HCT116 (cell line): Measurements from ENCODE around the gene IQCH. TPM values are rescaled to one million over a fixed set of nuclear protein-coding genes. Genes with fewer than 3 reads are reported as not detected.

Source experiments
- ATAC-seq: fragments of 200-7000 bp; cut with Tn5 transposase; 2 replicates; pipeline ENCODE4 v1.9.1; 2020; ENCODE audit warnings: mild to moderate bottlenecking, moderate library complexity
- BruUV-seq: library from RNA; stranded (reverse); fragments of 400-500 nt; replicated peaks from 2 replicates; lab custom pipeline; 2021; lab: Mats Ljungman, UMichigan
- CTCF ChIA-PET: fragments of 300-600 bp; sonication (Branson Sonifier 250); formaldehyde crosslinking; loops from one replicate; lab custom pipeline; 2021; ENCODE audit warnings: antibody characterized with exemption; lab: Charles Lee
- POLR2A ChIA-PET: fragments of 300-600, 350-600 bp; sonication (Branson Sonifier 250); formaldehyde crosslinking; loops from one replicate; lab custom pipeline; 2021; ENCODE audit warnings: antibody characterized with exemption; lab: Charles Lee
- RAD21 ChIA-PET, 2 experiments: fragments of 300-600 bp; sonication (Branson Sonifier 250); formaldehyde crosslinking; loops; one replicate each; lab custom pipeline; 2023; ENCODE audit warnings: low total read pairs in 2 of 2; ENCODE audit not compliant: uncharacterized antibody in 2 of 2, unreplicated experiment in 2 of 2, low non-redundant PET in 1 of 2; lab: Charles Lee
- DNase-seq: peaks from one replicate; pipeline ENCODE4 v3.0.0-alpha.2; 2010; ENCODE audit warnings: low read depth, low spot score
- H2AFZ ChIP-seq: fragments of 200-600 bp; shearing (Covaris generic), sonication (generic); 2 replicates; pipeline ENCODE4 v1.6.1; 2017; ENCODE audit warnings: low read depth, mixed run types, mixed read lengths, antibody characterized with exemption, low read length; ENCODE audit not compliant: poor library complexity, severe bottlenecking
- H3K27ac ChIP-seq: 2 replicates; pipeline ENCODE4 v1.5.1; 2012; ENCODE audit warnings: low read depth, low read length
- H3K27me3 ChIP-seq: fragments of 200-600 bp; sonication (generic); 2 replicates; pipeline ENCODE4 v1.6.1; 2016; ENCODE audit warnings: mixed run types, low read length, mixed read lengths; ENCODE audit not compliant: insufficient read depth
- H3K36me3 ChIP-seq, 2 experiments: fragments of 200-500 bp in 1 of 2; fragments of 200-600 bp in 1 of 2; sonication (Bioruptor generic) in 1 of 2; sonication (generic) in 1 of 2; 2 replicates each; pipeline versions ENCODE4 v1.5.1 to v1.6.1; 2014 to 2016; ENCODE audit warnings: low read length in 2 of 2, inconsistent platforms in 1 of 2, mixed read lengths in 1 of 2, mixed run types in 1 of 2; ENCODE audit not compliant: insufficient read depth in 2 of 2, control insufficient read depth in 1 of 2
- H3K4me1 ChIP-seq, 2 experiments: fragments of 200-600 bp in 1 of 2; sonication (generic) in 1 of 2; 2 replicates each; pipeline versions ENCODE4 v1.5.1 to v1.6.1; 2012 to 2017; ENCODE audit warnings: low read length in 2 of 2, inconsistent platforms in 1 of 2, mild to moderate bottlenecking in 1 of 2, mixed read lengths in 1 of 2, mixed run types in 1 of 2, moderate library complexity in 1 of 2; ENCODE audit not compliant: insufficient read depth in 2 of 2, control insufficient read depth in 1 of 2
- H3K4me2 ChIP-seq: fragments of 200-600 bp; sonication (generic); 2 replicates; pipeline ENCODE4 v1.6.1; 2017; ENCODE audit warnings: mixed run types, low read length, mixed read lengths
- H3K4me3 ChIP-seq, 2 experiments: fragments of 200-600 bp in 1 of 2; sonication (generic) in 1 of 2; replicated peaks in 1 of 2; 2 replicates each; pipeline ENCODE4 v1.5.1; 2011 to 2016; ENCODE audit warnings: low read length in 2 of 2, control low read depth in 1 of 2, low read depth in 1 of 2, mild to moderate bottlenecking in 1 of 2, mixed read lengths in 1 of 2, mixed run types in 1 of 2
- H3K79me2 ChIP-seq: fragments of 200-600 bp; sonication (generic); 2 replicates; pipeline ENCODE4 v1.6.1; 2017; ENCODE audit warnings: mild to moderate bottlenecking, mixed run types, low read length, moderate library complexity, mixed read lengths; ENCODE audit not compliant: insufficient read depth
- H3K9ac ChIP-seq: fragments of 200-600 bp; sonication (generic); 2 replicates; pipeline ENCODE4 v1.6.1; 2016; ENCODE audit warnings: low read length, mixed read lengths
- H3K9me2 ChIP-seq: fragments of 200-600 bp; sonication (generic), shearing (Covaris generic); 2 replicates; pipeline ENCODE4 v1.6.1; 2017; ENCODE audit warnings: mixed run types, mild to moderate bottlenecking, moderate library complexity; ENCODE audit not compliant: insufficient read depth
- H3K9me3 ChIP-seq, 2 experiments: fragments of 200-500 bp in 1 of 2; fragments of 200-600 bp in 1 of 2; sonication (Bioruptor generic) in 1 of 2; sonication (generic) in 1 of 2; 2 replicates each; pipeline ENCODE4 v1.6.1; 2014 to 2017; ENCODE audit warnings: low read length in 2 of 2, mixed read lengths in 2 of 2, inconsistent platforms in 1 of 2, low read depth in 1 of 2, mild to moderate bottlenecking in 1 of 2, mixed run types in 1 of 2, moderate library complexity in 1 of 2; ENCODE audit not compliant: control insufficient read depth in 1 of 2, insufficient read depth in 1 of 2
- H4K20me1 ChIP-seq: fragments of 200-600 bp; sonication (generic), shearing (Covaris generic); 2 replicates; pipeline ENCODE4 v1.6.1; 2017; ENCODE audit warnings: mixed run types, mild to moderate bottlenecking, moderate library complexity; ENCODE audit not compliant: insufficient read depth
- CBX3 ChIP-seq: IDR thresholded peaks from 2 replicates; pipeline ENCODE4 v1.6.1; 2012; ENCODE audit warnings: low read depth
- CEBPB ChIP-seq: IDR thresholded peaks from 2 replicates; pipeline ENCODE4 v1.6.1; 2012; ENCODE audit warnings: low read depth
- POLR2AphosphoS5 ChIP-seq: IDR thresholded peaks from 2 replicates; pipeline ENCODE4 v1.6.1; 2011; ENCODE audit warnings: mild to moderate bottlenecking, low read depth, low read length, moderate library complexity
- REST ChIP-seq: IDR thresholded peaks from 2 replicates; pipeline ENCODE4 v1.6.1; 2012; ENCODE audit warnings: low read depth
- YY1 ChIP-seq: IDR thresholded peaks from 2 replicates; pipeline ENCODE4 v1.6.1; 2011; ENCODE audit warnings: low read length, low read depth, moderate library complexity, mild to moderate bottlenecking; ENCODE audit not compliant: insufficient replicate concordance; ENCODE audit errors: extremely low read depth
- ZBTB33 ChIP-seq: IDR thresholded peaks from 2 replicates; pipeline ENCODE4 v1.6.1; 2011; ENCODE audit warnings: mild to moderate bottlenecking, low read length, moderate library complexity; ENCODE audit not compliant: insufficient replicate concordance; ENCODE audit errors: extremely low read depth
- ZNF274 ChIP-seq: fragments of 200-500 bp; sonication (Bioruptor generic); IDR thresholded peaks from 2 replicates; pipeline ENCODE4 v1.6.1; 2014; ENCODE audit warnings: mild to moderate bottlenecking, low read depth, low read length, inconsistent platforms
- intact Hi-C: fragments of 100-400 bp; cut with micrococcal nuclease; formaldehyde crosslinking; loops from 2 replicates; pipeline ENCODE4 v1.10.0; 2022
- total RNA-seq: library from RNA; stranded (reverse); gene quantifications from one replicate; pipeline ENCODE4 v1.2.1, GENCODE V29; 2021; ENCODE audit not compliant: unreplicated experiment

Gene IQCH
- total RNA-seq, 1 experiment from 2014 or later = 4.6 TPM

GRCh38 chr15:67512933-67513714 is 258.5 kb downstream of the IQCH start:
- no peak for DNase-seq
- H3K4me3 ChIP-seq = no peak overlapping the region
- no peaks in the 10 kb centered on the region for H3K9me2 ChIP-seq
- H3K79me2 ChIP-seq = no peaks in the 10 kb centered on the region
- H3K27ac ChIP-seq = no peak overlapping the region
- no peak overlapping the region for H2AFZ ChIP-seq
- CTCF ChIA-PET = no interaction called here
- POLR2A ChIA-PET = no interaction called here
- no peaks in the 10 kb centered on the region for H3K9me3 ChIP-seq
- TF ChIP-seq ZNF274 (no peak), CBX3 (no peak), CEBPB (no peak), ZBTB33 (no peak), YY1 (no peak), POLR2AphosphoS5 (no peak), REST (no peak)
- ATAC-seq = no peak
- no peaks in the 10 kb centered on the region for H4K20me1 ChIP-seq
- no peaks in the 10 kb centered on the region for H3K27me3 ChIP-seq
- H3K36me3 ChIP-seq = 0 out of 4 replicates have a peak, but pooled peaks cover 0 to 2% of the 10 kb centered on the region in 2 experiments
- H3K4me1 ChIP-seq = no peaks in the 10 kb centered on the region
- RAD21 ChIA-PET = no interaction called here
- no TSS peak for BruUV-seq
- no peak overlapping the region for H3K4me2 ChIP-seq
- H3K9ac ChIP-seq = no peak overlapping the region
- intact Hi-C loops = no loop called here
